Kidney (tissue), 14 donors: ENCODE measurements around the gene SPC24. TPM values are rescaled to one million over a fixed set of nuclear protein-coding genes. Genes with fewer than 3 reads are reported as not detected.

Source experiments
- DNase-seq, 5 donors: peaks; one replicate each; pipeline ENCODE4 v3.0.0-alpha.2; 2013 to 2020
- FAIRE-seq: peaks from 2 replicates; lab custom pipeline; 2012; peaks lifted over from hg19 to GRCh38; lab: Jason Lieb, UNC
- H3K27ac ChIP-seq, 2 donors: one replicate each; pipeline ENCODE4 v1.7.0; 2013; ENCODE audit warnings: low read depth in 2 of 2, low read length in 2 of 2, inconsistent platforms in 1 of 2
- H3K27me3 ChIP-seq: one replicate; pipeline ENCODE4 v1.7.1; 2013; ENCODE audit warnings: low read length, inconsistent platforms; ENCODE audit not compliant: control insufficient read depth, insufficient read depth
- H3K36me3 ChIP-seq, 3 donors: one replicate each; pipeline versions ENCODE4 v1.7.0 to v1.7.1; 2013; ENCODE audit warnings: low read length in 3 of 3, control low read depth in 1 of 3, inconsistent platforms in 1 of 3; ENCODE audit not compliant: insufficient read depth in 3 of 3, control insufficient read depth in 2 of 3
- H3K4me1 ChIP-seq, 3 donors: one replicate each; pipeline versions ENCODE4 v1.7.0 to v1.7.1; 2013; ENCODE audit warnings: low read length in 3 of 3, inconsistent platforms in 1 of 3, low read depth in 1 of 3; ENCODE audit not compliant: control insufficient read depth in 2 of 3, insufficient read depth in 2 of 3
- H3K4me3 ChIP-seq, 3 donors: one replicate each; pipeline versions ENCODE4 v1.7.0 to v1.8.1; 2013; ENCODE audit warnings: low read length in 3 of 3, control low read depth in 1 of 3, inconsistent platforms in 1 of 3
- H3K9ac ChIP-seq, 3 donors: one replicate each; pipeline versions ENCODE4 v1.7.0 to v1.7.1; 2013; ENCODE audit warnings: low read length in 3 of 3, control low read depth in 1 of 3, inconsistent platforms in 1 of 3
- H3K9me3 ChIP-seq, 3 donors: one replicate each; pipeline versions ENCODE4 v1.7.0 to v1.7.1; 2013; ENCODE audit warnings: low read length in 3 of 3, control low read depth in 1 of 3, inconsistent platforms in 1 of 3; ENCODE audit not compliant: control insufficient read depth in 2 of 3, insufficient read depth in 1 of 3
- intact Hi-C: fragments of 100-400 bp; cut with DNase I; formaldehyde crosslinking; loops from one replicate; pipeline ENCODE4 v1.11.1; 2022
- polyA plus RNA-seq: library from polyadenylated mRNA; stranded (reverse); fragments of 350-450 nt; fragmentation: Illumina TruSeq; extraction: RNeasy Lipid Tissue Mini Kit (QIAGEN cat#74804); gene quantifications from one replicate; pipeline ENCODE4 v1.2.3, GENCODE V29; 2014; ENCODE audit warnings: low read depth, low replicate concordance; ENCODE audit not compliant: insufficient read depth
- total RNA-seq: library from RNA; stranded (reverse); fragmentation: NEBNext Ultra II Directional; extraction: Animal tissue kit (Norgen Biotek cat#: 25700); gene quantifications from one replicate; pipeline ENCODE4 v1.2.1, GENCODE V29; 2021
- TF ChIP-seq, protein P1 (sequence below): IDR thresholded peaks from 3 replicates; pipeline ENCODE4 v1.5.1; 2012; ENCODE audit warnings: mild to moderate bottlenecking, moderate library complexity, borderline replicate concordance; ENCODE audit not compliant: insufficient read depth; ENCODE audit errors: extremely low read depth
- donor health status: control.
- donor health status: control.
- donor health status: control.
- donor health status: control.
- donor health status: control.
- donor health status: DM: yes; HTN: yes; CAD: no.
- donor health status: Normal renal cell carcinoma (clear cell type).

The SPC24 gene
- total and polyA plus RNA-seq, 2 donors from 2014 or later: 0.65 to 1.7 TPM

DNA sequence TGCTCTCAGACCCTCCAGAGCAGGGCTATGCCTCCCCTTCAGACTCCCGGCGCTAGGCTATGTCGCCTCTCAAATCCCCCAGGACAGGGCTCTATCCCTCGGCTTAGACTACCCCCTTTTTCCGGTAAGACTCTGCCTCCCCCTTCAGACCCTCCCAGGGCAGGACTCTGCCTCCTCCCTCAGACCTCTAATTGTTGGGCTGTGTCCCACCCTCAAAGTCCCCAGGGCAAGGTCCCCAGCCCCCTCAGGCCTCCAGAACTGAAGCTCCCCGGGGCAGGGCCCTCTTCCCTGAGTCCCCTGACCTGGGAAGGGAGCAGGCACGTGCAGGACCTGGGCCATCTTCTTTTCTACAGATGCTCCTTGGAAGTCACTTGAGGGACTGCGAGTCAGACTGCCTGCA lies 38.6 kb upstream of the SPC24 start:
- peak overlapping the region in 1 of 2 donors; percentile 41 for H3K27ac ChIP-seq
- H3K9me3 ChIP-seq: no peaks in the 10 kb centered on the region
- FAIRE-seq (no peak), DNase-seq (no peak)
- peaks cover 2 to 10% (median 8%) of the 10 kb centered on the region in 3 donors for H3K36me3 ChIP-seq
- TF ChIP-seq, protein P1, sequence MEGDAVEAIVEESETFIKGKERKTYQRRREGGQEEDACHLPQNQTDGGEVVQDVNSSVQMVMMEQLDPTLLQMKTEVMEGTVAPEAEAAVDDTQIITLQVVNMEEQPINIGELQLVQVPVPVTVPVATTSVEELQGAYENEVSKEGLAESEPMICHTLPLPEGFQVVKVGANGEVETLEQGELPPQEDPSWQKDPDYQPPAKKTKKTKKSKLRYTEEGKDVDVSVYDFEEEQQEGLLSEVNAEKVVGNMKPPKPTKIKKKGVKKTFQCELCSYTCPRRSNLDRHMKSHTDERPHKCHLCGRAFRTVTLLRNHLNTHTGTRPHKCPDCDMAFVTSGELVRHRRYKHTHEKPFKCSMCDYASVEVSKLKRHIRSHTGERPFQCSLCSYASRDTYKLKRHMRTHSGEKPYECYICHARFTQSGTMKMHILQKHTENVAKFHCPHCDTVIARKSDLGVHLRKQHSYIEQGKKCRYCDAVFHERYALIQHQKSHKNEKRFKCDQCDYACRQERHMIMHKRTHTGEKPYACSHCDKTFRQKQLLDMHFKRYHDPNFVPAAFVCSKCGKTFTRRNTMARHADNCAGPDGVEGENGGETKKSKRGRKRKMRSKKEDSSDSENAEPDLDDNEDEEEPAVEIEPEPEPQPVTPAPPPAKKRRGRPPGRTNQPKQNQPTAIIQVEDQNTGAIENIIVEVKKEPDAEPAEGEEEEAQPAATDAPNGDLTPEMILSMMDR: no peak
- H3K9ac ChIP-seq: no peak overlapping the region
- H3K4me3 ChIP-seq: no peak overlapping the region
- peaks cover 2 to 27% (median 7%) of the 10 kb centered on the region in 3 donors for H3K4me1 ChIP-seq
- intact Hi-C loops: no loop called here
- H3K27me3 ChIP-seq: no peaks in the 10 kb centered on the region

DNA sequence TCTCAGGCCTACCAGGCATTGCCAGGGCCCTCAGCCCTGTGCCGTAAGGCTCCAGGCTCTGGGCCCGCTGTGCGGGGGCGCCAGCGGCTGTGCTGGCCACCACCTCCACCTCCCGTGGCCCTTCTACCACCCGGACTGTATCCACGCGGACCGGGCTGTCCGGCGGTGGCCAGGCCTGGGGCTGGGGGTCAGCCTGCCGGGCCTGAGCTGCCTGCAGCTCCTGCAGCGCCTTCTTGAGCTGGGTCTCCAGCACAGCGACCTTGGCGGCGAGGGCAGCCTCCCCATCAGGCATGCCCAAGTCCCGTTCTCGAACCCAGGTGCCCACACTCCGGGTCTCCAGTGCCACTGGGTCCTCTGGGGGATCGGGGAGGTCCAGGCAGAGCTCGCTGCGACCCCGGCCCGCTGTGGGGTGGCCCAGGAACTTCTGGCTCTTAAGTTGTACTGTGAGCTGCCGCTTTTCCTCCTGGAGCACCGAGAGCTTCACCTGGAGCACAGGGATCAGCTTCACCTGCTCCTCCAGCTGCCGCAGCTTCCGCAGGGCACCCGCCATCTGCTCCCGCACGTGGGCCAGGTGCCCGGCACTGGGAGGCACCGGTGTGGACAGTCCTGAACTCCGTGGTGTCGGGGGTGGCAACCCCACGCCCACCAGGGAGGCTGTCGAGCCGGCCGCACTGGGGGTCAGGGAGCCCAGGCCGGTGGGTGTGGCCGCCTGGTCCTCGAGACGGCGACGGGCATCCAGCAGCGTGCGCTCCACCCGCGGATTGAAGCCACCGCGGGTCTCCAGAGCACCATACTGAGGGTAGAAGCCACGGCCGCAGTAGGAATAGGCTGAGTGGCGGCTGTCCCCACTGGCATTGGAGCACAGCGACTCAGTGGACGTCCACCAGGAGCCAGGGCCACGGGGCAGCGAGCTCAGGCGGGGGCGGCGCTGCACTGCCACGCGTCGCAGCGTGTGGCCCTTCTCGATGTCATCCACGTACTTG lies 37.7 kb upstream of the SPC24 start:
- Histone ChIP-seq H3K9ac (no peak overlapping the region), H3K4me1 (peaks cover 2 to 23% (median 3%) of the 10 kb centered on the region in 3 donors), H3K27me3 (no peaks in the 10 kb centered on the region), H3K36me3 (peaks cover 2 to 10% (median 8%) of the 10 kb centered on the region in 3 donors), H3K4me3 (no peak overlapping the region), H3K9me3 (no peaks in the 10 kb centered on the region), H3K27ac (no peak overlapping the region)
- FAIRE-seq (no peak), DNase-seq (peak in 1 of 5 donors; percentile 76)
- TF ChIP-seq, protein P1: no peak
- intact Hi-C loops: no loop called here

DNA sequence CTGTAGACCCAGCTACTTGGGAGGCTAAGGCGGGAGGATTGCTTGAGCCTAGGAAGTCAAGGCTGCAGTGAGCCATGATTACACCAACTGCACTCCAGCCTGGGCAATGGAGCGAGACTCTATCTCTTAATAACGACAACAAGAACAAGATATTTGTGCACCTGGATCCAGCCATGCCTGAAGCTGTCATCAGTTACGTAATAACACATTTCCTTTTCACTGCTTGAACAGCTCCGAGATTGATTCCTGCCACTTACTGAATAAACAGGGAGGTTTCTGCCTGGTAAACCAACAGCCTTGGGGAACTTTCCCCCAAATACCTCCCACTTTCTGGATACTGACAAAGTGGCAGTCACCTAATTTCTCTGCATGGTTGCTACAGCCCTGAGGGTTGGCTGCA lies 36.4 kb upstream of the SPC24 start:
- intact Hi-C loops: no loop called here
- Histone ChIP-seq H3K9me3 (no peaks in the 10 kb centered on the region), H3K4me1 (peaks cover 2 to 19% (median 3%) of the 10 kb centered on the region in 3 donors), H3K27ac (no peak overlapping the region), H3K36me3 (peaks cover 2 to 10% (median 8%) of the 10 kb centered on the region in 3 donors), H3K27me3 (no peaks in the 10 kb centered on the region), H3K4me3 (no peak overlapping the region), H3K9ac (no peak overlapping the region)
- DNase-seq: no peak
- TF ChIP-seq, protein P1: no peak
- no peak for FAIRE-seq
